Activated CD8-positive, alpha-beta memory T cell treated with anti-CD3 and anti-CD28 coated beads, Interleukin-2, amount 50 U/mL, for 4 hours (primary cell): ENCODE data around the gene PTPRT.

ENCODE experiments used
- DNase-seq: peaks from one replicate; pipeline ENCODE4 v3.0.0-alpha.2; 2020

PTPRT gene

GRCh38 chr20:42159808-42160207 lies 1029.9 kb downstream of the PTPRT start:
- DNase-seq, result no peak

GRCh38 chr20:42158272-42158671 lies 1031.4 kb downstream of the PTPRT start:
- no peak for DNase-seq

GRCh38 chr20:42155586-42155985 lies 1034.1 kb downstream of the PTPRT start:
- no peak for DNase-seq

- DNase-seq, result no peak
Measured at GRCh38 chr20:42152575-42152974, 1037.1 kb downstream of the PTPRT start.

- no peak for DNase-seq
Measured at GRCh38 chr20:42150230-42150629, 1039.5 kb downstream of the PTPRT start.

- DNase-seq, result no peak
Measured at GRCh38 chr20:42138729-42139128, 1051.0 kb downstream of the PTPRT start.

- DNase-seq, result no peak
Measured at GRCh38 chr20:42134265-42135098, 1055.2 kb downstream of the PTPRT start.

GRCh38 chr20:42130810-42131596 lies 1058.7 kb downstream of the PTPRT start:
- DNase-seq, result no peak

GRCh38 chr20:42125426-42125825 lies 1064.3 kb downstream of the PTPRT start:
- DNase-seq, result no peak

GRCh38 chr20:42123981-42124473 lies 1065.7 kb downstream of the PTPRT start:
- no peak for DNase-seq

- DNase-seq, result no peak
Measured at GRCh38 chr20:42118409-42119125, 1071.1 kb downstream of the PTPRT start.

- DNase-seq, result no peak
Measured at GRCh38 chr20:42118001-42118400, 1071.7 kb downstream of the PTPRT start.

GRCh38 chr20:42113236-42113635 lies 1076.5 kb downstream of the PTPRT start:
- no peak for DNase-seq

GRCh38 chr20:42112161-42112560 lies 1077.5 kb downstream of the PTPRT start:
- no peak for DNase-seq

- no peak for DNase-seq
Measured at GRCh38 chr20:42111349-42111748, 1078.4 kb downstream of the PTPRT start.

GRCh38 chr20:42110301-42110700 lies 1079.4 kb downstream of the PTPRT start:
- no peak for DNase-seq

- DNase-seq, result no peak
Measured at GRCh38 chr20:42102000-42102399, 1087.7 kb downstream of the PTPRT start.

GRCh38 chr20:42100137-42100704 lies 1089.5 kb downstream of the PTPRT start:
- DNase-seq, result no peak

- DNase-seq, result no peak
Measured at GRCh38 chr20:42099101-42099500, 1090.6 kb downstream of the PTPRT start.

GRCh38 chr20:42098418-42098817 lies 1091.3 kb downstream of the PTPRT start:
- DNase-seq, result no peak

- no peak for DNase-seq
Measured at GRCh38 chr20:42097741-42098140, 1092.0 kb downstream of the PTPRT start.

- DNase-seq, result no peak
Measured at GRCh38 chr20:42095221-42095620, 1094.5 kb downstream of the PTPRT start.
